Measurements from ENCODE around the gene POLR3G. TPM values are rescaled to one million over a fixed set of nuclear protein-coding genes. Genes with fewer than 3 reads are reported as not detected.

Gene POLR3G, protein sequence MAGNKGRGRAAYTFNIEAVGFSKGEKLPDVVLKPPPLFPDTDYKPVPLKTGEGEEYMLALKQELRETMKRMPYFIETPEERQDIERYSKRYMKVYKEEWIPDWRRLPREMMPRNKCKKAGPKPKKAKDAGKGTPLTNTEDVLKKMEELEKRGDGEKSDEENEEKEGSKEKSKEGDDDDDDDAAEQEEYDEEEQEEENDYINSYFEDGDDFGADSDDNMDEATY
- total RNA-seq: 1.2 and 8.8 TPM in 2 replicates

DNA sequence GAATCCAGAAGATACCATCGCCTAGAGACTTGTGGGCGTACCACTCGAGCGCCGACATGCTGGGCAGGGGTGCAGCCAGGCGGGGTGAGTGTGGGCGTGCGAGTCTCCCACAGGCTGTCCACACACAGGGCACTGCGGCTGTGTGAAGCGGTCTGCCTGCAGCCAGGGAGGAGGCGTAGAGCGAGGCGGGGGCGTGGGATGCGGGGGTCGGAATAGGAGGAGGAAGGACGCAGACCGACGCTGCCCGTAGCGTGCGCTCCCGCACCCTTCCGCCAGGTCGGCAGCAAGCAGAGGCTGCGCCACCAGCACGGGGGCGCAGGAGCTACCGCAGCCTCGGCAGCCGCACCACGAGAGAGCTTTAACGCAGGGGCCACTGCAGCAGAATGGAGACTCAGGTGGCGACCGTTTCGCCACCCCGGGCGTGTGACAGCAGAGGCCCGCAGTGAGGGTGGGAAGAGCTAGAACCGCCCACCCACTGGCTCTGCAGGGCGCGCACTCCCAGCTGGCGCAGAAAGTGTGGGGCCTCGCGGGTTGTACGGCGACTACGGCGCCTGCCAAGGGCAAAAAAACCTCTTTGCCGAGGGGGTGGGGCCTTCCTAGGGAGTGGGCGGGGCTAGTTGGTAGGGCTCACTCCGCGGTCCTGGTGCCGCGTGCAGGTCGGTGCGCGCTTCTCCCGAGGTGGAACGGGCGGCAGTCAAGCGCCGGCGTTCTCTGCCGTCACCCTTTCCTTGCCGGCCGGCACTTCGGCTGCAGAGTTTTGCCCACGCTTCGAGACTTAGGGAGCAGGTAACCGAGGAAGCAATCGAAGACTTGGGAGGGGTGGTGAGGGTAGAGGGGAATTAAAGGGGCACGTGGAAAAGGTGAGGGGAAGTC lies at the start of gene POLR3G, which contains the start of gene MBLAC2:
Gene POLR3G (plus strand): TSS at position 630 of the 873 bp plus-strand sequence. CDS start 10,704 bp downstream, outside the sequence.
Gene MBLAC2 (minus strand): TSS at position 537 of the 873 bp plus-strand sequence. CDS start 479 bp downstream, at position 58.

DNA sequence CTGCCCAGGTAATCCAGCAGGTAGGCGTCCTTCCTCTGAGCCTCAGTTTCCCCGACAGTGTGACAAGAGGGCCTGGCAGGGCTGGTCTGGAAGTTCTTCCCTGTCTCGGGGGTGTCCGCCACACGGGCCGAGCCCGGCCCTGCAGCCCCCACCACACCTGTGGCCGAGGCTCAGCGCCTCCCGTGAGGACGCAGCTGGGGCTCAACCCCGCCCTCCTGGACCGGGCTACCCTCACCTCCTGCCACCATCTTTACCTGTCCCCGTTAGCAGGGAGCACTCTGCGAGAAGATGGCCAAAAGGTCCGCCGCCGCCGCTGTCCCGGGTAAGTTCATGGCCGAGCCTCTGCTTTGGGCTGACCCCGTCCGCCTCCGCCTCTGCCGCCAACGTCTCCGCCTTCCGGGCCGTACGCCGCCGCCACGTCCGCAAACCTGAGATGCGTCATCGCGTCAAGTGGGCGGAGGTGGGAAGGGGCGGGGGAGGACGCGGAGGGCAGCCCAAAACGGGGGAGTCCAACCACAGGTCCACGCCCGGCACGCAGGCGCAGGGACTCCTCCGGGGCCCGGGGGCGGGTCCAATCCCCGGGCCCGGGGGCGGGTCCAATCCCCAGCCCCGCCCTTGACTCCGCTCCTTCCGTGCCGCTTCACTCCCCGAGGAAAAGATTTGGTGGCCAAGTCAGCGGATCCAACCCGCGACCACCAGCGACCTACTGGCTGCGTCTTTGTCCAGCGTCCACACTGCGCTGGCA lies 54.7 kb downstream of the POLR3G start, which contains the start of gene LYSMD3:
Gene LYSMD3 (minus strand): TSS at position 391 of the 745 bp plus-strand sequence. CDS start 4,295 bp downstream, outside the sequence.

DNA sequence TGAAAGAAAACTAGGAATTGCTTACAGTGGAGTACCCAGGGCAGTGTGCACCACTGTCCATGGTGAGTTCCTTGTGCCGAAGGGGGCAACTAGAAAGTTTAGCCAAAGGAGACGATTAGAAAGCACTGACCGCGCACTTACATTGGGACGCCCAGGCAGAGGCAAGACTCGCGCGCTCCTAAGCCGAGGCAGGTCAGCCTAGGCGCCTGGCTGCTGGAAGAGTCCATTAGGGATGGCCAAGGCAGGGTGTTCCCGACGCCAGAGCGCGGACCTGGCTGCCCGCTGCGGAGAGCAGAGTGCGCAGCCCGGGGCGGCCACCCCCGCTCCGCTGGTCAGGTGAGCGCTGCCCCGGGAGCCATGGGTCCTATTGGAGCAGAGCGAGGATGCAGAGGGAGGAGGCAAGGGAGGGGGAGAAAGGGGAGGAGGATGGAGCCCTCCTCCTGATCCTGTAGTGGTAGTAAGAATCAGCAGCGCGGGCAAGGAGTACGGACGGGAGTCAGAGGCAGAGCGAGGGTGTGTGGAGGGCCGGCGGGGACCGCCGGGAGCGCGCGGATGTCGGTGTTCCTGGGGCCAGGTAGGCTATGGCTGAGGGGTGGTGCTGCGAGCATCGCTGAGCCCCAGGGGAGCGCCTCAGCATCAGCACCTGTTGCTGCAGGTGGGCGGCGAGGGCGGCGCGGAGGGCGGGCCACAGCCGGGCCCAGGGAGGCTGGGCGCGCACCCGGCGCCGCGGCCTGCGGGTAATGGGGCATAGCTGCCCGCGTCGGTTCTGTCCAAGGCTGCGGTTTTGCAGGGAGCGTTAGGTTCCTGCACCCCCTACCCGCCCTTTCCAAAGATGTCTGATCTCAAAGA lies 83.9 kb downstream of the POLR3G start, which contains the start of gene ADGRV1:
Gene ADGRV1 (plus strand): TSS at position 454 of the 849 bp plus-strand sequence. CDS start 99 bp downstream, at position 553.

Other genes starting within 250 kb of the POLR3G start
- 13.1 and 18.8 TPM in 2 replicates for gene CETN3, start 65.1 kb upstream of the POLR3G start, total RNA-seq
- gene MBLAC2, start 93 bp upstream of the POLR3G start, total RNA-seq: 6.3 and 6.5 TPM in 2 replicates
- 13.3 and 22.8 TPM in 2 replicates for gene LYSMD3, start 54.7 kb downstream of the POLR3G start, total RNA-seq
- gene ADGRV1, start 83.9 kb downstream of the POLR3G start, total RNA-seq: 0.39 and 1.4 TPM in 2 replicates